ENCODE measurements around the gene ATP2A1. TPM values are rescaled to one million over a fixed set of nuclear protein-coding genes. Genes with fewer than 3 reads are reported as not detected.

Gene ATP2A1
- total and polyA plus RNA-seq, 2 of the 13 experiments (the other 11 are each of a cell fraction or from before 2014, with no cell fraction given) = 3.2 to 12.5 TPM

DNA sequence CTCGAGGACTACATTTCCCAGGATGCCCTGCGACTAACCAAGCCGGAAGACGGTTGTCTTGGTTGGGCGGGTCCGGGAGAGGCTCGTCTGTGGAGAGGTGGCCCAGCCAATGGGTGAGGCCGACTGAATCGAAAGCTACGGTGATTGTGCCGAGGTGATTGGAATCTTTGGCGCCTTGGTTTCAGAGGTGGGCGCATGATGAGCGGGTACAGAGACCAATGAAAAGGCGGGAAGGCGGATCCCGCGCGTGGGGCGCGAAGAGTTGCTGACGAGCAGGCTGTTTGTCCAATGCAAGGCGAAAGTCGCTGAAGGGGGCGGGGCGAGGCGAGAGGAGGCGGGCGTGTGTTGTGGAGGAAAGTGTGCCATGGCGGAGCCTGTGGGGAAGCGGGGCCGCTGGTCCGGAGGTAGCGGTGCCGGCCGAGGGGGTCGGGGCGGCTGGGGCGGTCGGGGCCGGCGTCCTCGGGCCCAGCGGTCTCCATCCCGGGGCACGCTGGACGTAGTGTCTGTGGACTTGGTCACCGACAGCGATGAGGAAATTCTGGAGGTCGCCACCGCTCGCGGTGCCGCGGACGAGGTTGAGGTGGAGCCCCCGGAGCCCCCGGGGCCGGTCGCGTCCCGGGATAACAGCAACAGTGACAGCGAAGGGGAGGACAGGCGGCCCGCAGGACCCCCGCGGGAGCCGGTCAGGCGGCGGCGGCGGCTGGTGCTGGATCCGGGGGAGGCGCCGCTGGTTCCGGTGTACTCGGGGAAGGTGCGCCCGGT lies 72.5 kb downstream of the ATP2A1 start, which contains the start of gene NFATC2IP (continued):
- TF ChIP-seq, protein P1, sequence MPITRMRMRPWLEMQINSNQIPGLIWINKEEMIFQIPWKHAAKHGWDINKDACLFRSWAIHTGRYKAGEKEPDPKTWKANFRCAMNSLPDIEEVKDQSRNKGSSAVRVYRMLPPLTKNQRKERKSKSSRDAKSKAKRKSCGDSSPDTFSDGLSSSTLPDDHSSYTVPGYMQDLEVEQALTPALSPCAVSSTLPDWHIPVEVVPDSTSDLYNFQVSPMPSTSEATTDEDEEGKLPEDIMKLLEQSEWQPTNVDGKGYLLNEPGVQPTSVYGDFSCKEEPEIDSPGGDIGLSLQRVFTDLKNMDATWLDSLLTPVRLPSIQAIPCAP (CRISPR knock-in tag; IDR thresholded peaks at IDR 0.05; ENCODE audit: low read depth) = peak; percentile 88; the same call in 1 of the 2 replicates
- TF ChIP-seq ZNF282 (IDR thresholded peaks at IDR 0.05; ENCODE audit: partially characterized antibody) (no peak), ZNF256 (CRISPR knock-in tag; conservative IDR thresholded peaks at IDR 0.05) (no peak), ZNF552 (CRISPR knock-in tag; IDR thresholded peaks at IDR 0.05; ENCODE audit: borderline replicate concordance) (no peak), FOXJ3 (CRISPR knock-in tag; IDR thresholded peaks at IDR 0.05; ENCODE audit: borderline replicate concordance) (no peak), ZFP36L1 (CRISPR knock-in tag; IDR thresholded peaks at IDR 0.05) (peak; percentile 96), ZNF30 (CRISPR knock-in tag; IDR thresholded peaks at IDR 0.05) (no peak), NRL (CRISPR knock-in tag; IDR thresholded peaks at IDR 0.05; ENCODE audit: borderline replicate concordance) (no peak; the same call in 1 of the 2 replicates), KLF16 (CRISPR knock-in tag; IDR thresholded peaks at IDR 0.05) (no peak; a peak in 1 of 4 replicates), ZFX (CRISPR knock-in tag; IDR thresholded peaks at IDR 0.05; ENCODE audit: low read depth) (peak; percentile 79; the same call in 1 of the 2 replicates), ELF1 (CRISPR knock-in tag; IDR thresholded peaks at IDR 0.05) (peak; percentile 100), ZSCAN21 (CRISPR knock-in tag; IDR thresholded peaks at IDR 0.05; ENCODE audit: borderline replicate concordance) (0 out of 2 replicates have a peak, but pooled peaks have one; percentile 30), ZNF44 (CRISPR knock-in tag; IDR thresholded peaks at IDR 0.05) (0 out of 2 replicates have a peak, but pooled peaks have one; percentile 57), ZNF768 (CRISPR knock-in tag; IDR thresholded peaks at IDR 0.05) (peak; percentile 53; the same call in 1 of the 2 replicates), TSC22D2 (CRISPR knock-in tag; IDR thresholded peaks at IDR 0.05; ENCODE audit: borderline replicate concordance) (peak; percentile 71), SUZ12 (IDR thresholded peaks at IDR 0.05; ENCODE audit: low read depth, low read length) (peak; percentile 84; the same call in 1 of the 2 replicates), TARDBP (CRISPR knock-in tag; IDR thresholded peaks at IDR 0.05) (peak; percentile 82; the same call in 1 of the 2 replicates)
- TF ChIP-seq, protein P2, sequence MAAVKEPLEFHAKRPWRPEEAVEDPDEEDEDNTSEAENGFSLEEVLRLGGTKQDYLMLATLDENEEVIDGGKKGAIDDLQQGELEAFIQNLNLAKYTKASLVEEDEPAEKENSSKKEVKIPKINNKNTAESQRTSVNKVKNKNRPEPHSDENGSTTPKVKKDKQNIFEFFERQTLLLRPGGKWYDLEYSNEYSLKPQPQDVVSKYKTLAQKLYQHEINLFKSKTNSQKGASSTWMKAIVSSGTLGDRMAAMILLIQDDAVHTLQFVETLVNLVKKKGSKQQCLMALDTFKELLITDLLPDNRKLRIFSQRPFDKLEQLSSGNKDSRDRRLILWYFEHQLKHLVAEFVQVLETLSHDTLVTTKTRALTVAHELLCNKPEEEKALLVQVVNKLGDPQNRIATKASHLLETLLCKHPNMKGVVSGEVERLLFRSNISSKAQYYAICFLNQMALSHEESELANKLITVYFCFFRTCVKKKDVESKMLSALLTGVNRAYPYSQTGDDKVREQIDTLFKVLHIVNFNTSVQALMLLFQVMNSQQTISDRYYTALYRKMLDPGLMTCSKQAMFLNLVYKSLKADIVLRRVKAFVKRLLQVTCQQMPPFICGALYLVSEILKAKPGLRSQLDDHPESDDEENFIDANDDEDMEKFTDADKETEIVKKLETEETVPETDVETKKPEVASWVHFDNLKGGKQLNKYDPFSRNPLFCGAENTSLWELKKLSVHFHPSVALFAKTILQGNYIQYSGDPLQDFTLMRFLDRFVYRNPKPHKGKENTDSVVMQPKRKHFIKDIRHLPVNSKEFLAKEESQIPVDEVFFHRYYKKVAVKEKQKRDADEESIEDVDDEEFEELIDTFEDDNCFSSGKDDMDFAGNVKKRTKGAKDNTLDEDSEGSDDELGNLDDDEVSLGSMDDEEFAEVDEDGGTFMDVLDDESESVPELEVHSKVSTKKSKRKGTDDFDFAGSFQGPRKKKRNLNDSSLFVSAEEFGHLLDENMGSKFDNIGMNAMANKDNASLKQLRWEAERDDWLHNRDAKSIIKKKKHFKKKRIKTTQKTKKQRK (IDR thresholded peaks at IDR 0.05; ENCODE audit: low read length) = peak; percentile 89
- TF ChIP-seq, protein P3, sequence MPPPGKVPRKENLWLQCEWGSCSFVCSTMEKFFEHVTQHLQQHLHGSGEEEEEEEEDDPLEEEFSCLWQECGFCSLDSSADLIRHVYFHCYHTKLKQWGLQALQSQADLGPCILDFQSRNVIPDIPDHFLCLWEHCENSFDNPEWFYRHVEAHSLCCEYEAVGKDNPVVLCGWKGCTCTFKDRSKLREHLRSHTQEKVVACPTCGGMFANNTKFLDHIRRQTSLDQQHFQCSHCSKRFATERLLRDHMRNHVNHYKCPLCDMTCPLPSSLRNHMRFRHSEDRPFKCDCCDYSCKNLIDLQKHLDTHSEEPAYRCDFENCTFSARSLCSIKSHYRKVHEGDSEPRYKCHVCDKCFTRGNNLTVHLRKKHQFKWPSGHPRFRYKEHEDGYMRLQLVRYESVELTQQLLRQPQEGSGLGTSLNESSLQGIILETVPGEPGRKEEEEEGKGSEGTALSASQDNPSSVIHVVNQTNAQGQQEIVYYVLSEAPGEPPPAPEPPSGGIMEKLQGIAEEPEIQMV (CRISPR knock-in tag; IDR thresholded peaks at IDR 0.05; ENCODE audit: low read depth) = no peak
- TF ChIP-seq, protein P4, sequence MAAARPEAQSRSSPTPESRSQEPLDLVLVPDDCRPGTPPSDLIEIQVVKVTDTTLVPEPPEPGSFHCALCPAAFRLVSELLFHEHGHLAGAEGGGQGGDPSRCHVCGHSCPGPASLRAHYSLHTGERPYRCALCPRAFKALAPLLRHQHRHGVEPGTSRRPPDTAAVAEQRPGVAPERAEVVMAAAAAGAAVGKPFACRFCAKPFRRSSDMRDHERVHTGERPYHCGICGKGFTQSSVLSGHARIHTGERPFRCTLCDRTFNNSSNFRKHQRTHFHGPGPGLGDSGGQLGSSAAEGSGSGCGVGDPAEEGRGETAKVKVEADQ (CRISPR knock-in tag; IDR thresholded peaks at IDR 0.05; ENCODE audit: borderline replicate concordance) = 0 out of 2 replicates have a peak, but pooled peaks have one; percentile 66
- TF ChIP-seq, protein P5, sequence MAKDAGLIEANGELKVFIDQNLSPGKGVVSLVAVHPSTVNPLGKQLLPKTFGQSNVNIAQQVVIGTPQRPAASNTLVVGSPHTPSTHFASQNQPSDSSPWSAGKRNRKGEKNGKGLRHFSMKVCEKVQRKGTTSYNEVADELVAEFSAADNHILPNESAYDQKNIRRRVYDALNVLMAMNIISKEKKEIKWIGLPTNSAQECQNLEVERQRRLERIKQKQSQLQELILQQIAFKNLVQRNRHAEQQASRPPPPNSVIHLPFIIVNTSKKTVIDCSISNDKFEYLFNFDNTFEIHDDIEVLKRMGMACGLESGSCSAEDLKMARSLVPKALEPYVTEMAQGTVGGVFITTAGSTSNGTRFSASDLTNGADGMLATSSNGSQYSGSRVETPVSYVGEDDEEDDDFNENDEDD (CRISPR knock-in tag; IDR thresholded peaks at IDR 0.05; ENCODE audit: borderline replicate concordance) = peak; percentile 98

Measured in HepG2 (cell line).